ENCODE measurements around the gene OXA1L. TPM values are rescaled to one million over a fixed set of nuclear protein-coding genes. Genes with fewer than 3 reads are reported as not detected.

The OXA1L gene
- total and polyA plus RNA-seq, 2 experiments from 2014 or later, result 61.7 to 91.7 TPM

- TF ChIP-seq ZNF462 (CRISPR knock-in tag; IDR thresholded peaks at IDR 0.05) (no peak), EZH2phosphoT487 (IDR thresholded peaks at IDR 0.05; ENCODE audit: unreplicated experiment) (no peak), NANOG (IDR thresholded peaks at IDR 0.05; ENCODE audit: borderline replicate concordance) (no peak), STAT1 (IDR thresholded peaks at IDR 0.05; ENCODE audit: unreplicated experiment) (no peak), ZNF331 (CRISPR knock-in tag; IDR thresholded peaks at IDR 0.05; ENCODE audit: low read depth) (no peak), ZNF114 (CRISPR knock-in tag; IDR thresholded peaks at IDR 0.05) (no peak)
Observed at GRCh38 chr14:22814941-22815713, 48.6 kb downstream of the OXA1L start, which contains the start of gene SLC7A7 (continued).

GRCh38 chr14:22819151-22819988 lies 52.9 kb downstream of the OXA1L start:
- Histone ChIP-seq H2AFZ (peak overlapping the region; percentile 80), H3K9me2 (ENCODE audit: insufficient read depth) (no peaks in the 10 kb centered on the region), H3F3A (replicated peaks; ENCODE audit: low read depth) (peaks cover 8% of the 10 kb centered on the region; the same call in 1 of the 2 replicates), H3K4me1 (ENCODE audit: insufficient read depth) (peaks cover 52% of the 10 kb centered on the region), H4K20me1 (replicated peaks; ENCODE audit: insufficient read depth) (no peaks in the 10 kb centered on the region), H3K36me3 (ENCODE audit: insufficient read depth) (no peaks in the 10 kb centered on the region), H3K4me2 (peak overlapping the region; percentile 79), H3K4me3 (peak overlapping the region; percentile 32), H3K27me3 (ENCODE audit: insufficient read depth) (no peaks in the 10 kb centered on the region), H3K27ac (ENCODE audit: low read depth) (peak overlapping the region; percentile 78; the same call in 1 of the 2 replicates), H3K79me2 (replicated peaks; ENCODE audit: insufficient read depth) (no peaks in the 10 kb centered on the region)
- H3K36me3 Mint-ChIP-seq (ENCODE audit: low read depth), result no peaks in the 10 kb centered on the region
- H3K9me3 Mint-ChIP-seq, result no peaks in the 10 kb centered on the region
- ATAC-seq (peak; percentile 9), DNase-seq (ENCODE audit: low spot score) (peak; percentile 80)
- peak overlapping the region; percentile 65 for H3K4me3 Mint-ChIP-seq
- H3K4me1 Mint-ChIP-seq, result peaks cover 54% of the 10 kb centered on the region
- H3K27me3 Mint-ChIP-seq (ENCODE audit: insufficient read depth, low read depth, poor library complexity), result peaks cover 21% of the 10 kb centered on the region
- H3K27ac Mint-ChIP-seq, result peak overlapping the region; percentile 59; the same call in 1 of the 2 replicates
- TF ChIP-seq ZNF462 (CRISPR knock-in tag; IDR thresholded peaks at IDR 0.05) (no peak), POLR2AphosphoS5 (IDR thresholded peaks at IDR 0.05; ENCODE audit: low read depth) (peak; percentile 42; the same call in 1 of the 2 replicates)
